Measurements from ENCODE around the gene GRAMD1B. TPM values are rescaled to one million over a fixed set of nuclear protein-coding genes. Genes with fewer than 3 reads are reported as not detected.
A peak's percentile ranks its signal among the peaks of the same experiment; 100 is the strongest.
"Not testable (repeated sequence)": the region's sequence is repeated elsewhere in the genome, so short reads cannot be mapped to it uniquely, and the experiment has no call there.

Gene GRAMD1B
- polyA plus RNA-seq, 3 donors = 11.9 to 15.3 (median 12.8) TPM

DNA sequence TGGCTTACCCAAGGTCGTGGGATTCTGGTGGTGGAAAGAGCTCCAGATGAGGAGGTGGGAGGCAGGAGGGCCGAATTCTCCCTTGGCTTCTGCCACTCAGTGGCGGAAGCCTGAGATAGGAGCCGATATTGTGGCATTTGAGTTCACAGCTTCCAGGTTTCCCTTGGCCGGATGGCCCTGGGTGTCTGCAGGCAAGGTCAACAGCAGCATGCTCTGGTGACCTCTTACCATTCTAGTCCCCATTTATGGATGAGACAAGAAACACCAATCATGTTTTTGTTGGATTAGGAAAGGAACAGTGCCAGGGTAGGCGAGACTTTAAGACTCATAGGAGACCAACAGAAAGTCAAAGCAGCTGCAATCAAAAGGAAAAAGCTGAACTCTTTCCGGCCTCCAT, 89.7 kb downstream of the GRAMD1B start:
- no peak for DNase-seq (ENCODE audit: extremely low read depth in 1 of 11, low read depth in 9 of 11, low spot score in 4 of 11)

DNA sequence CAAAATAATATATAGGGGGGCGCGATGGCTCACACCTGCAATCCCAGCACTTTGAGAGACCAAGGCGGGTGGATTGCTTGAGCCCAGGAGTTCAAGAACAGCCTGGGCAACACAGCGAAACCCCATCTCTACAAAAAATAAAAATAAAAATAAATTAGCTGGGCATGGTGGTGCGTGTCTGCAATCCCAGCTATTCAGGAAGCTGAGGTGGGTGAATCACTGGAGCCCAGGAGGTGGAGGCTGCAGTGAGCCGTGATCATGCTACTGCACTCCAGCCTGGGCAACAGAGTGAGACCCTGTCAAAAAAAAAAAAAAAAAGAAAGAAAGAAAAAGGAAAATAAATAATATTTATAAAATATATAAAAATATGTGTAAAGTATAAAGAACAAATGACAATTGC, 90.4 kb downstream of the GRAMD1B start:
- not testable (repeated sequence) for DNase-seq (ENCODE audit: extremely low read depth in 1 of 11, low read depth in 9 of 11, low spot score in 4 of 11)

DNA sequence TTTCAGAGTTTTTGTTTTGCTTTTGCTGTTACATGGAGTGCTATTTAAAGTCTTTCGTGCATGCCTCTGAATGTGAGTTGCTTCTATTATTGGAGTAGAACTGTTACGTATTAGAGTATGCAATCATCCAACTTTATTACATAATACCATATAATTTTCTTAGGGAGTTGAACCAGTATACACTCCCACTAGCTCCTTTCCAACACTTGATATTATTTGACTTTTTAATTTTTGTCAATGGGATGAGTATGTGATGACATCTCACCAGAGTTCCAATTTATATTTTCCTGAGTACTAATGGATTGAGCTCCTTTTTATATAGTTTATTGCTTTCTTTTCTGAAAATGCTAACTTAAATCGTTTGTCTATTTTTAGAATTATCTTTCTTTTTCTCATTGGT, 90.9 kb downstream of the GRAMD1B start:
- DNase-seq (ENCODE audit: extremely low read depth in 1 of 11, low read depth in 9 of 11, low spot score in 4 of 11) = no peak

DNA sequence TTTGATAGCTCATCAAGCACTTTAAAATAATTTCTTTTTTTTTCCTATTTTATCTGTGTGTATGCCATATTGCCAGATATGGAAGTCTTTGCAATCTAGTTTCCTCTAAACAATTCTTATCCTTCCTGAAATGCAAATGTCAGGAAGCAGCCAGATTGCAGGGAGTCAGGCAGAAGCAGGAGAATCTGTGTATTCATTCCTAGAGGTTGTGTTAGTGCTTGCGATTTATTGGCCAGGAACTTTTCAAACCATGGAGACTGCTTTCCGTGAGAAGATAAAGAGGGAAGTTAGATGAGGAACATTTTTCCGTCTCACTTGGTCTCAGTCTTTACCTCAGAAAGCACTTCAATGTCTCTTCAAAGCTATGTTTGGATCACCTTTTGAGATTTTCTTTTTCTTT, 91.9 kb downstream of the GRAMD1B start:
- DNase-seq (ENCODE audit: extremely low read depth in 1 of 11, low read depth in 9 of 11, low spot score in 4 of 11) = no peak

DNA sequence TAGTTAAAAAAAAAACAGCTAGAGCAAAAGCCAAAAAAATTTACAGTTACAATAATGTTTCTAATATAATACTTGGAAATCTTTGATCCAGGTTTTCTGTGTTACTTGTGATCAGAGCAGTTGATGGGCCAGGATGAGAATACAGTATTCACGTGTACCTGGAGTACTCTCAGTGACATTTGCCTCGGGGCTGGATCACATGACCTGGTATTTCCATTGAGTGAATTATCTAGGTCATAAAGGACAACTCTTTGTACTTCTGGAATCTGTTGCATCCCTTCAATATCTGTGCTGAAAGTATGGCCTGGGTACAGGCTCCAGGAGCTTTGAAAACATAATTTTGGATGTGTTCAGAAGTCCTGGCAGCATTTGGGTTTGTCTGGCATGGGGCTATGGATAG, 93.5 kb downstream of the GRAMD1B start:
- no peak for DNase-seq (ENCODE audit: extremely low read depth in 1 of 11, low read depth in 9 of 11, low spot score in 4 of 11)

DNA sequence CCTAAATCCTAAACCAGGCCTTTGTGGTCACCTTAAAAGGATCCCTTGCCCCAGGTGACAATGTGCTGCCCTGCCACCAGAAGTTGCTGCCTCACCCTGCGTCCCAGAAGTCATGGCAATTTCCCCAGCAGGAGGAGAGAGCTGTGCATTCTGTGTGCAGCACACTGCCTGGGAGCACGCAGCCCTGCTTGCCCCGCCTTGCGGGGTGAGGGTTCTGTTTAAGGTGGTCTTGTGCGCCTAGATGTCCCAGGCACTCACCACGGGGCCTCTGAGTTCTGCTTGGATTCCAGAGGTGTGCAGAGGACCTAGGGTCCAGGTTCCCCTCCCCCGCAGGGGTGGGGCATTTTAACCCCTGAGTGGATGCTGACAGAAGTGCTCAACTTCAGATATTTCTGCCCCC, 95.0 kb downstream of the GRAMD1B start:
- DNase-seq (ENCODE audit: extremely low read depth in 1 of 11, low read depth in 9 of 11, low spot score in 4 of 11) = no peak

DNA sequence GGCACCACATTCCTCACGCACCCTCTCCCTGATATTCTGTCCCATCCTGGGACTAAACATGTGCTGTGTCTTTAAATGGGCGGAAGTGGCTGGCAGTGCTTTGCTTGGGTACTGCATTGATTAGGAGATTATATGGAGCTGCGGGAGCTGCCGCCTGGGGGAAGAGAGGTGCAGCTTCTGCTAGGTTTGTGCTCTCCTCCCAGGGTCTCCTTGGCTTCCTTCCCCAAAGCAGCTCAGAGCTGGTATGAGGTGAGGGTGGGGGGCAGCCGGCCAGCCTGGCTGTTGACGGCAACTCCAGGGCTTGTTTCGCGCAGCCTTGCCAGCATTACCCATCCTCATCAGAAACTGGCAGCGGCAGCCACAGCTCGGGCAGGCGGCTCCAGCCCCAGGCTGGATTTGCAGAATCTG, 95.4 kb downstream of the GRAMD1B start:
- DNase-seq (ENCODE audit: extremely low read depth in 1 of 11, low read depth in 9 of 11, low spot score in 4 of 11) = no peak

DNA sequence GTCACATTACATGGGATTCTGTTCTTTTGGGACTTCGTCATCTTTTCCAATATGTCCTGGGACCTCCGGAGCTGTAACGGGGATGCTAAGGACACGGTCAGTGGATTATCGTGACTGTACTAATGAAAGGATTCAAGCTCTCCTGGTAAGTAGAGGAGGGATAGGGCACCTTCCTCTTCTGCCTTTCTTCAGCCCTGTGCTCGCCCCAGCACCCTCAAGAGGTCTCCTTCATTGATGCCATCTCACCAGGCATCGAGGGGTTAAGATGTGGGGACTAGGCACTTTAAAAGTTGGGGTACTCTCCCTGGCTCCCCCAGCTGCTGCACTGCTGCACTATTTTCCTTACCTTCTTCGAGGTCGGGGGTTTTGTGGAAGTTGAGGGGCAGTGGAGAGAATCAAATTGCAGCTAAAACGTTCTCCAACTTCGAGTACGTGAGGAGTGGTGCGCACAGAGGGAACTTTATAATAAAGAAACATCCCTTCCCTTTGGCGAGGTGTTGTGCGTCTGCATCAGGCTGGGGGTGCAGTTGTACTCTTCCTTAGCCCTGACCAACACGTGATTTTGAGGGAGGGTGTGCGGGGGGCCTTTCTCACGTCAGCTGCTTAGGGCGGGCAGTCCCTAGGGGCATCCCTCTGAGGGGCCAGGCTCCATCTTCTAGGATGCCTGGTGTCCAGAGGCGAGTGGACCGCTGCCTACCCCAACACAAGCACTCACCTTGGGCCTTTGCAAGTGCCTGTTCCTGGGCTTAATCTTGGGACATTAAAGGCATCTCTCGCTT, 96.1 kb downstream of the GRAMD1B start:
- DNase-seq (ENCODE audit: extremely low read depth in 1 of 11, low read depth in 9 of 11, low spot score in 4 of 11) = no peak

DNA sequence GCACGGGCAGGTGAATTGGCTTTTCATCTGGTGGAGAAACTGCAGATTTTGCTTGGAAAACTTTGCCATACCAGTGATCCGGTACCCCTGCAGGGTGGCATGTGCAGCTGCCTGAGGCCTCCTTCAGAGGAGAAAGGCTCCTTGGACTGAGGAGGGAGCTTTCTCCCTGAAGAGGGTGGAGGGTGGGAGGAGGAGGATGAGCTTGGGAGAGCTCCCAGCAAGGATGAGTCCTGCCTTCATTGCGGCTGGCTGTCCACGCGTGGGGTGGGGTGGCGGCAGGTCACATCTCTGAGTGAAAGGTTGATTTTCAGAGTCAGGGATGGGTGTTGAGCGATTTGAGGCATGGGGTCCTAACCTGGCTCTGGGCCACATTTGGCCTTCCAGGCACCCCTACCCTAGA, 96.8 kb downstream of the GRAMD1B start:
- DNase-seq (ENCODE audit: extremely low read depth in 1 of 11, low read depth in 9 of 11, low spot score in 4 of 11) = no peak

DNA sequence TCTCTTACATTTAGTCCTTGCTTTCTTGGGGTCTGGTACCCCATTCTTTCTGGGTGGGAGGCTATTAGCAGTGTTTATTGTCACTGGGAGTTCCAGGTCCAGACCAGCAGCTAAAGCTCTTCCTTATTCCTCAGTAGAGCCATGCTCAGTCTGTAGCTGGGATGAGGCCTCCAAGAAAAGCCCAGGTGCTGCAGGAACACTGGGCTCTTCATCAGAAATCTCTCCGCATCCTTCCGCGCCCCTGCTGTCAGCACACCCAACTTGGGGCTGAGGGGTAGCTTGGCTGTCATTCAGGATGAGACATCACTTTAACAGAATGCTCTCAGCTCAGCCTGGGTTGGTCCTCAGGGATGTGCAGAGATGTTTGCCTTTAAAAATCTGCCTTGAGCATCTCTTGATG, 97.5 kb downstream of the GRAMD1B start:
- DNase-seq (ENCODE audit: extremely low read depth in 1 of 11, low read depth in 9 of 11, low spot score in 4 of 11) = no peak

DNA sequence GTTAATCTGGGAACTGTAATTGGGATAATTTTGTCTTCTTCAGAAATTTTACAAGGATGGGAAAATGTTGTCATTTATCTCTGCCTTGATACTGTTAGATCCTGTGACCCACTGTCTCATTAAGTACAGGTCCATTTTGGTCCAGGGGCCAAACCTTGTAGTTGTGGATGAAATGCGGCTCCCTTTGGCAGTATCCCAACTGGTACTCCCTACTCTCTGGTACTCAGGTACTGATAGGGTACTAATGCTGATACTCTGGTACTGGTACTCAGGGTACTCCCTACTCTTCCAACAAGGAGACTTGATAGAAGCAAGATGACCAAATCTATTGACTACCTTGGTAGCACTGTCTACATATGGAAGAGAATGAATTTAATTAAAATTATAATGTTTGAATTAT, 97.9 kb downstream of the GRAMD1B start:
- DNase-seq (ENCODE audit: extremely low read depth in 1 of 11, low read depth in 9 of 11, low spot score in 4 of 11) = no peak

DNA sequence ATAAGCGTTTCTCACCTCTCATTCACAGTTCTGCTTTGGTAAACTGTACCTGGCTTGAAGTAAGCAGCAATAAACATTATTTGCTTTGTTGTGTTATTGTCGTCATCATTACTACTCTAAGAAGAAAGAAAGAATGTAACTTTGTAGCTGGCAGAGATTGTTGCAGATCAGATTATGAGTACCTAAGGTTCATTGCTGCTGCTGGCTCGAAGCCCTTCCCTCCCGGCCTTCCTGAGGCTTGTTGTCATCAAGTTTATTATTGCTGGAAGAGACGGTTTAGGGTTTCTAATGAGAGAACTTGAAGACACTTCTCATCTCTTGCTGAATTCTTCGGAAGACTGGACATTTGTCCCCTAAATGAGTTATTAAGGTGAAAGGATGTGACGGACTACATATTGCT, 101.3 kb downstream of the GRAMD1B start:
- DNase-seq (ENCODE audit: extremely low read depth in 1 of 11, low read depth in 9 of 11, low spot score in 4 of 11) = no peak

DNA sequence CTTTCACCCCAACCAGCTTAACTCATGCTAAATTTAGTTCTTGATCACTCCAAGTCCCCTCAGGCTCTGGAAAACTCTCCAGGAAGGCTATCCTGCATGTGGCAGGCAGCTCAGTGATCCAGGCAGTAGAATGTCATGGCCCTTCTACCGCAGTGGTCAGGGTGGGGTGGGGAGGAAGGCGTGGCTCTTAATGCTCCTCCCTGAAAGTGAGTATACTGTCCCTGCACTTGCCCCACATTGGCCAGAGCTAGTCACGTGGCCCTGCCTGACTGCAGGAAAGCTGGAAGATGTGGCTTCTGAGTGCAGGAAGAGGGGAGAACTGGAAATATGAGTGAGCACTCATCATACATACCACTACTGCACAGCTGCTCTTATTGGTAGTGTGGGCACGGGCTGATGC, 102.1 kb downstream of the GRAMD1B start:
- DNase-seq (ENCODE audit: extremely low read depth in 1 of 11, low read depth in 9 of 11, low spot score in 4 of 11) = no peak

DNA sequence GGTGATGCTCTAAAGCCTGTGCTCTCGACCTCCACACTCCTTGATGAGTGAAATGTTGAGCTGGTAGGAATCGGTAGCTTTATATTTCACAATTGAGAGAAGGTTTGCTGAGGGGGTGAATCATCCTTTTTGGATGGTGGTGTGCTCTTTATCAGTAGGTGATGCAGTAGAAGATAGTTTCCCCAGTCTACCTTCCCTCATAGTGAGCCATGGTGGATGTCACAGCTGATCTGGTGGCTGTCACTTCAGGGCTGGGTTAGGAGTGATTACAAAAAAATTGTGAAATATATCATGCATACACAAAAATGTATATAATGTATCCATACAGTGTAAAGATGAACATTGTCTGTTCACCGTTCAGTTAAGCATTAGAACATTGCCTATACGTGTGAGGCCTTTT, 105.3 kb downstream of the GRAMD1B start:
- no peak for DNase-seq (ENCODE audit: extremely low read depth in 1 of 11, low read depth in 9 of 11, low spot score in 4 of 11)

DNA sequence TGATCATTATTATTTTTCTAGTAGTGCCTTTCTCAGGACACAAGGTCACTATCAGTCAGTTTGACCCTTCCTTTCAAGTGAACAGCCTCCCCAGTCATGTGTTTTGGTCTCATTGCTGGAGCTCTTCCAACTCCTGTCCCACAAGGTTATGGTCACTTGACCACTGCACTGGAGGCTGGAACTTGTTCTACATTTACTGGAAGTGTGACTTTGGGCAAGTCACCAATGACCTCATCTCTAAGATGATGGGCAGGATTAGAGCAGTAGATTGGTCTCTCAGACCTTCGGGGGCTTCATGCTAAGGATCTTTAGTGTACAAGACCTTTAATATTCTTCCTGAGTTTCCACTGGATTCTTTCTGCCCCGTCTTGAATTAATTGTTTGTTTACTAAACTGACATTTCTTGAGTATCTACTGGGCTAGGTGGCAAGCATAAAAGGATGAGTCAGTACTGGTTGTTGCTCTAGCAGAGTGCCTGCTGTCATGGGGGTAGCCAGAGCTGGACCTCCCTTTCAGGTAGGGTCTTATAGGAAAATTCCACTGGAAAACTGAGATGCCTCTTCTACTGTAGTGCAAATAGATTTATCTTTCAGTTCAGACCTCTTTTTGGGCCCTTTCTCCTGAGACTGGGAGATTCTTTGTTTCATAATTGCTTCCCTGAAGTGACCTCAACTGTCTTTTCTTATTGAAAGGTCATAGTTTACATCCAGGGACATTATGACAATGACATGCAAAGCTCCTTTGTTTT, 106.8 kb downstream of the GRAMD1B start:
- DNase-seq (ENCODE audit: extremely low read depth in 1 of 11, low read depth in 9 of 11, low spot score in 4 of 11) = no peak

DNA sequence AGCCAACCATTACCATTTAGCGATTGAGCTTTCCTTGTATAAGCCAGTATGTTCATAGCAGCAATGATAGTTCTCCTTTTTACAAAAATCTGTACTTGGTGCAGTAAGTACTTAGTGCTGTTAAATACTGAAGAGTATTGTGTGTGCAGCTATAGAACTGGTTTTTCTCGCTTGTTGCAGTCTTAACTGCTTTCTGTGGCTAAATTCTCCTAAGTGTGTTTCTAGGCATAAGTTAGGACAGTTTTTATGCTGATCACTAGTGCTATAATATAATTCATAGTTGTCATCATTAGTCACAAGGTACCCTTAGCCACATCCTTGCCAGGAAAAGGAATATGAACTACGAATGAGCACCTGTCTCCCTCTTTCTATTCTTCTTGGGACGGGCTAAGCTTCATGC, 107.7 kb downstream of the GRAMD1B start:
- DNase-seq (ENCODE audit: extremely low read depth in 1 of 11, low read depth in 9 of 11, low spot score in 4 of 11) = no peak

DNA sequence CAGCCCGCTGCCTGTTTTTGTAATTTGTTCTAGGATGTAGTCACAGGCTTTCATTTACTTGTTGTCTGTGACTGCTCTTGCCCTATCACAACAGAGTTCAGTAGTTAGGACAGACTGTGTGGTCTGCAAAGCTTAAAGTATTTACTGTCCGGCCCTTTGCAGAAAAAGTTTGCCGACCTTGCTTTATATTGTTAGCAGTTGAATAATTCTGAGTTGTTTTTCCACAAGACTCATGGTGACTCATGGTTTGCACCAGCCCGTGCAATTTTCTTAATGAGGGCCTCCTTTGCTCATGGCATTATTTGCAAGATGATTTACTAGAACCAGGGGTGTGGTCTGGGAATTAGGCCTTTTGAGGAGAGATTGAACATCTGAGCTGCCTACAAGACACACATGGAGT, 113.7 kb downstream of the GRAMD1B start:
- DNase-seq (ENCODE audit: extremely low read depth in 1 of 11, low read depth in 9 of 11, low spot score in 4 of 11) = peak in 1 of 11 donors; percentile 4

DNA sequence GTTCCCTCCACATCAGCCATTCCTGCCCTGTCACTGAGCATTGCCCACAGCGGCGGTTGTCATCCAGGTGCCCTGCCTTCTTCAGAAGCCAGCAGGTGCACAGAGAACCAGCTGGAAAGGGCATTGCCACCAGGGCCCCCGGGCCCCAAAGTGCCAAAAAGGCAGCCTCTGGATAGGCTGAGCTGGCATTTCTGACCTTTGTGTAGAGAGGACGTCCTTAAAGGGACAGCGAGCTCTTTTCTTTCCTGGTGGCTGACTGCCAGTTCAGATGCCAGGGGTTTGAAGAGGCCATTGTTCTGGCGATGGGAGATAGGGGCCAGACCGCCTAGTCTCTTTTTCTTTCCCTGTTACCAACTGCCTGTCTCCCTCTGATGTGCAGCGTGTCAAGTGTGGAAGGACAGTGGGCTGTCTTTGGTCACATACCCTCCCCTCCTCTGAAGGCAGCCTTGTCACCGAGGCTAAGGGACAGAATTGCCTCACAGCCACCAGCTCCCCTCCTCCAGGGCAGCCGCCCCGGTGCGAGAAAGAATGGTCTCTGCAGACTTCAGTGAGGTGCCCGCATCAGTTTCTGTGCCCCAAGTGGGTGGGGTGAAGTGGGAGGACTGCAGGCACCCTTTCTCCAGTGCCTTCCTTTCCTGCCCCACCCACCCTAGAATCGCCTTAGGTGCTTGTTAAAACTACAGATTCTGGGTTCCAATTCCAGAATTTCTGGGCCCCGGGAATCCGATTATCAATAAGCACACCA, 114.7 kb downstream of the GRAMD1B start:
- no peak for DNase-seq (ENCODE audit: extremely low read depth in 1 of 11, low read depth in 9 of 11, low spot score in 4 of 11)

DNA sequence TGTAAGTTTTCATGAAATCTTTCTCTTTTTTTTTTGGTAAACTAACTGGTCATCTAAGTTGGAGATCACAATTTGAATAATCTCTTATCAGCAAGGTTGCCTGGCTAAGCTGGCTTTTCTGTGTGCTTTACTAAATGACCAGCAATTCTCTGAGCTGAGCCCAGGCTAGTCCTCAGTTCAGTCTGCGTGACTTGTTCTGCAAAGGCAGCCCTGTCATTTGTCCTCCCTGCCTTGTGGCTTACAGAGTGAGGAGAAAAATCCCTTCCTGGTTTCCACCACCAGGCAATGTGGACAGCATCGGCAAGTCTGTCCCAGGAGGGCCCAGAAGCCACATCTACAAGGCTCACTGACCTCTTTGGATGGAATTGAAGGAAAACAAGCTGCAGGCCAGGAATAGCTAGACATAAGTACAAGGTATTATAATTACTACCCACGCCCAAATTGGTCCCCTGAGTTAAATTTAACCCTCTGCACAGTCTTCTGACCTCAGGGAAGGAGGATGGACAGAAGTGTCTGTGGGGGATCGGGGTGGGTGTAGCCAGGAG, 115.7 kb downstream of the GRAMD1B start:
- DNase-seq (ENCODE audit: extremely low read depth in 1 of 11, low read depth in 9 of 11, low spot score in 4 of 11) = no peak

DNA sequence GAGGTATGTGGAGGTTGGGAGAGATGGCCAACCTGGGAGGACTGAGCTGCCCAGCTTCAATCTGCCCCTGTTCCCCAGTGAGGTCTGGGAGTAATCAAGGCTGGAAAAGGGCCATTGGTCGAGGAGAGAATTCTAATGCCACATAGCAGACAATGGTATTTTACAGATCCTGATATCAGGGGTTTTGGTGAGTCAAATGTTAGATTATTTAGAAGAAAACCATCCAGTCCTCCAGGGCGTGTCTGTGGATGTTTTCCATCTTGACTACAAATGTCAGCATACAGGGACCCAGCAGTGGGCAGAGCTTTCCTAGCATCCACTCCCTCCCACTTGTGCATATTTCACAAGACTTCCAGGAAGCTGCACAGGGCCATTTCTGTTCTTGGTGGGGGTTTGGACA, 116.4 kb downstream of the GRAMD1B start:
- DNase-seq (ENCODE audit: extremely low read depth in 1 of 11, low read depth in 9 of 11, low spot score in 4 of 11) = no peak

Measured in renal cortex interstitium (tissue), 11 donors.